Prostate gland (tissue), 2 donors: ENCODE data around the gene C5orf63.

ENCODE experiments used
- CTCF ChIP-seq, 4 experiments: fragments of 200-600 bp in 2 of 4; fragments of 450-650 bp in 2 of 4; sonication (generic) in 2 of 4; IDR thresholded peaks; 1 replicate in 3 of 4; 2 replicates in 1 of 4; pipeline ENCODE4 v1.5.1; 2016 to 2019; ENCODE audit warnings: antibody characterized with exemption in 4 of 4, mild to moderate bottlenecking in 2 of 4, moderate library complexity in 2 of 4
- POLR2A ChIP-seq: fragments of 450-650 bp; IDR thresholded peaks from one replicate; pipeline ENCODE4 v1.6.1; 2016; ENCODE audit warnings: antibody characterized with exemption, mild to moderate bottlenecking

- TF ChIP-seq CTCF (IDR thresholded peaks at IDR 0.05) (no peak), POLR2A (no peak)
These were observed 1.2 kb upstream of the C5orf63 start for GRCh38 chr5:127074466-127074865.
